ENCODE results near the gene EEA1.
A peak's percentile ranks its signal among the peaks of the same experiment; 100 is the strongest.

The EEA1 gene

DNA sequence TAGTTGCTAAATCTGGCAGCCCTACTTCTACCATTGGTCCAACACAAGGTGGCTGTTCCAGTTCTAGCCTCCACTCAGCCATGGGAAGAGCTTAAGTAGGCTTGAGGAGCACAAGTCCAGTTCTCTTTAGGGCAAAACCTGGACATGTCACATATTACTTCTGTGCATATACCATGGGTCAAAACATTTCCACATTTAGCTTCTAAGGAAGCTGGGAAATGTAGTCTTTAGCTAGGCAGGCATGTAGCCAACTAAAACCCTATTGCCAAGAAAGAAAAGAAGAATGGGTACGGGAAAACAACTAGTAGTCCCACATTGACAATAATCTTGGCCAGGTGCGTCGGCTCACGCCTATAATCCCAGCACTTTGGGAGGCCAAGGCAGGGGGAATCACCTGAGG is 20.9 kb upstream of the EEA1 start:
- no peak overlapping the region for H3K27ac Mint-ChIP-seq
- no peak overlapping the region for H3K4me3 Mint-ChIP-seq
- no peaks in the 10 kb centered on the region for H3K4me1 Mint-ChIP-seq (ENCODE audit: low read depth)
- DNase-seq (ENCODE audit: low spot score): no peak
- H3K36me3 Mint-ChIP-seq (ENCODE audit: low read depth): no peaks in the 10 kb centered on the region
- H3K27me3 Mint-ChIP-seq (ENCODE audit: low read depth): peaks cover 8% of the 10 kb centered on the region
- peaks cover 10% of the 10 kb centered on the region for H3K9me3 Mint-ChIP-seq

DNA sequence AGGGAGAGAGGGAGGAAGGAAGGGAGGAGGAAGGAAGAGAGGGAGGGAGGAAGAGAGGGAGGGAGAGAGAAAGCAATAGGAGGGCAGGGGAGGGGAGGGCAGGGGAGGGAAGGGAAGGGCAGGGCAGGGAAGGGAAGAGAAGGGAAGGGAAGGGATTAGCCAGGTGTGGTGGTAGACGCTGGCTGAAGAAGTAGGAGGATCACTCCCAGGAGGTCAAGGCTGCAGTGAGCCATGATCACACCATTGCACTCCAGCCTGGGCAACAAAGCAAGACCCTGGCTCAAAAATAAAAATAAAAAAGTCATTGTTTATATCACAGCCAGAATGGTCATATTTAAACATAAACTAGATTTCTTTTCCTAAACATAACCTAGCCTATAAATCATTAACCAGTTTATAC is 20.4 kb upstream of the EEA1 start:
- Mint-ChIP-seq H3K27me3 (ENCODE audit: low read depth) (peaks cover 8% of the 10 kb centered on the region), H3K27ac (no peak overlapping the region), H3K4me1 (ENCODE audit: low read depth) (no peaks in the 10 kb centered on the region), H3K4me3 (no peak overlapping the region), H3K9me3 (peaks cover 8% of the 10 kb centered on the region), H3K36me3 (ENCODE audit: low read depth) (no peaks in the 10 kb centered on the region)
- DNase-seq (ENCODE audit: low spot score): no peak

DNA sequence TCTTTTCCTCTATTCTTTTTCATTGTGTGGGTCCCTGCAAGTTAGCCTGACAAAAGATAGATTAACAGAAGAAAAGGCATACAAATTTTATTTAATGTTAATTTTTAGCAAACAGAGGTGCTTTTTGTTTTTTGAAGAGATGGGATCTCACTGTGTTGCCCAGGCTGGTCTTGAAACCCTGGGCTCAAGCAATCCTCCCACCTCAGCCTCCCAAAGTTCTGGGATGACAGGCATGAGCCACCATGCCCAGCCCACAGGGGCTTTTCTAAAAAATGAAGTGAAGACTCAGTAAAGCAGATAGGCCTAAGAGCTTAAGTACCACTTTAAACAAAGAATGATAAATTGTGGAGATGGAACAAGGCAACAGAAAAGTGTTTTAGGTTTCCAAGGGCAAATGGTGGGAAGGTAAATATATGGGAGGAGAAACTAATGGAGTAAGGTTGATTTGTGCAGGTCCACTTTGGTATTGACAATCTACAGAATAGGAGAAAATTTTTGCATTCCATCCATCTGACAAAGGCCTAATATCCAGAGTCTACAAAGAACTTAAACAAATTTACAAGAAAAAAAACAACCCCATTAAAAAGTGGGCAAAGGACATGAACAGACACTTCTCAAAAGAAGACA is 18.6 kb upstream of the EEA1 start:
- Mint-ChIP-seq H3K27ac (no peak overlapping the region), H3K36me3 (ENCODE audit: low read depth) (no peaks in the 10 kb centered on the region), H3K27me3 (ENCODE audit: low read depth) (peaks cover 8% of the 10 kb centered on the region), H3K4me1 (ENCODE audit: low read depth) (no peaks in the 10 kb centered on the region), H3K4me3 (no peak overlapping the region), H3K9me3 (no peaks in the 10 kb centered on the region)
- no peak for DNase-seq (ENCODE audit: low spot score)

DNA sequence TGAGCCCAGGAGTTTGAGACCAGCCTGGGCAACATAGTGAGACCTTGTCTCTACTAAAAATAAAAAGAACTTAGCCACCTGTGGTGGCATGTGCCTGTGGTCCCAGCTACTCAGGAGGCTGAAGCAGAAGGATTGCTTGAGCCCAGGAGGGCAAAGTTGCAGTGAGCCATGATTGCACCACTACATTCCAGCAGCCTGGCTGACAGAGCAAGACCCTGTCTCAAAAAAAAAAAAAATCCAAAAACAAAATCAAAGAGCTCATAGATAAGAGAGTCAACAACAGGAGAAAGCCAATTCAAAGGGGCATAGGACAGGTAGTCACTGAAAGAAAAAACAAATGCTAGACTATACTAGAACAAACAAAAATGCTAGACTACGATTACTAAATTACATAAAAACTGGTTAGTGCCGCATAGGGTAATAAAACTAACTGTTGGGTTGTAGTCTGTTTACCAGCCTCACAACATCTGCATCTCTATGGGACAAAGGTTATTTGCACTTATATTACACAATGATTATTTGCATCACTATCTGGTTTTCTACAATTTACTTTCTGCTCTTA is 16.6 kb upstream of the EEA1 start:
- Mint-ChIP-seq H3K4me1 (ENCODE audit: low read depth) (no peaks in the 10 kb centered on the region), H3K4me3 (no peak overlapping the region), H3K36me3 (ENCODE audit: low read depth) (no peaks in the 10 kb centered on the region), H3K9me3 (no peaks in the 10 kb centered on the region), H3K27me3 (ENCODE audit: low read depth) (peaks cover 8% of the 10 kb centered on the region), H3K27ac (no peak overlapping the region)
- no peak for DNase-seq (ENCODE audit: low spot score)

DNA sequence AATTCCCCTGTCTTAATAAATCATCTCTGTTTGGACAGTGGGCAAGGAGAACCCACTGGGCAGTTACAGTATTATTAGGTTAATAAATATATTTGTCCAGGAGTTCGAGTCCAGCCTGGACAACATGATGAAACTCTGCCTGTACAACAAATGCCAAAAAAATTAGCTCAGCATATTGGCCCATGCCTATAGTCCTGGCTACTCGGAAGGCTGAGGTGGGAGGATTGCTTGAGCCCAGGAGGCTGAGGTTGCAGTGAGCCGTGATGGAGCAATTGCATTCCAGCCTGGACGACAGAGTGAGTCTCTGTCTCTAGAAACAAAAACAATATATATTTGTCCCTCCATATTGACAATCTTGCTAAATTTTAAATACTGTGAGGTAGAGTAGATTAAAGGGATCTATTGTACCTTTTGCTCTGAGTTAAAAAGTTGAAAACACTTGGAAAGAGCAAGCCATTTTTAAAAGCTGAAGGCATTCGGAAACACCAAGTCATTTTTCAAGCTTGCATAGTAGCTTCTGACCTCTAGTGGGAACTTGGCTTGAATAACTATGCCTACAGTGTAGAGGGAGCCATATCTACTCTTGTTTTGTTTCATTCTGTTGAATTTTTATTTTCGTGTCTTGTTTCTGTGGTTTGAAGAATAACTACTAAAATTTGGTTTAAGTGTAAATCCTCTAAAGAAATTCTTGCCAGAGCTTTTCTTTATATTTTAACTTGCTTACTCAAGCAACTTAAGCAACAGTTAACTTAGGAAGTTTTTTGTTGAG is 14.6 kb upstream of the EEA1 start:
- H3K27me3 Mint-ChIP-seq (ENCODE audit: low read depth): peaks cover 4% of the 10 kb centered on the region
- H3K4me3 Mint-ChIP-seq: no peak overlapping the region
- H3K27ac Mint-ChIP-seq: no peak overlapping the region
- H3K9me3 Mint-ChIP-seq: no peaks in the 10 kb centered on the region
- H3K36me3 Mint-ChIP-seq (ENCODE audit: low read depth): no peaks in the 10 kb centered on the region
- no peak for DNase-seq (ENCODE audit: low spot score)
- H3K4me1 Mint-ChIP-seq (ENCODE audit: low read depth): no peaks in the 10 kb centered on the region

DNA sequence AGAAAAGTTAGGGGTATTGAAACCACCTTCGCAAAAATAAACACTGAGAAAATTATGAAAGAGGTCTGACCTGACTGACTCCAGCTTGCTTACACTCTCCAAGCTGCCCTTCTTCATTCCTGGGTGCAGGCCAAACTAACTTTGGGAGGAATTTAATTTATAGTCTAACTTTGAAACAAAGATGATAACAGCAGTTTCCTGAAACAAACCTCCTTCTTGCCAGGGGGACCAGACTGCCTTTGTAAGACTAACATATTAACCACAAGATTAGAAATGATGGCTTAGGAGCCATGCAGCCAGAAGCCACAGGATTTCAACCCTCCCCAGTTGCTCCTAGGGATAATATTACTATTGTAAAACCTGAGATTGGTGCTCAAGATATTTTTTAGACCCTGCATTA is 13.8 kb upstream of the EEA1 start:
- Mint-ChIP-seq H3K4me1 (ENCODE audit: low read depth) (no peaks in the 10 kb centered on the region), H3K4me3 (no peak overlapping the region), H3K36me3 (ENCODE audit: low read depth) (no peaks in the 10 kb centered on the region), H3K27me3 (ENCODE audit: low read depth) (peaks cover 4% of the 10 kb centered on the region), H3K27ac (no peak overlapping the region), H3K9me3 (no peaks in the 10 kb centered on the region)
- no peak for DNase-seq (ENCODE audit: low spot score)

DNA sequence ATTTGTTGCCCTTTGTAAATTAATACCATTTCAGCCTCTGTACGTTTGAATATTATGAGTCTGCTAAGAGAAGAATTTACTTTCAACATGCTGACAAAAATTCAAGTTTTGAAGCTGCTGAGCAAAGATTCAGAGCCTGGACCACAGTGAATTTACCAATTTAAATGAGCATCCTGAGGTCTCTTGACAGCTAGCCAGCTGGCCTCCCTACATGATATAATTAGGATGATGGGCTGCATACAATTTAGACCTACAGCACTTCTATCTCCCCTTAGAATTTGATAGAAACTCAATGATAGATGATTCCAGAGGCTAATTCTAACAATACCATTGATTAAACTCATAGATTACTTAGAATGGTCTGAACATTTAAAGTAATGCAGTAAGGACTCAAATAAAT is 10.0 kb upstream of the EEA1 start:
- DNase-seq (ENCODE audit: low spot score): no peak
- peaks cover 1% of the 10 kb centered on the region for H3K4me1 Mint-ChIP-seq (ENCODE audit: low read depth)
- H3K4me3 Mint-ChIP-seq: no peak overlapping the region
- H3K36me3 Mint-ChIP-seq (ENCODE audit: low read depth): no peaks in the 10 kb centered on the region
- no peaks in the 10 kb centered on the region for H3K27me3 Mint-ChIP-seq (ENCODE audit: low read depth)
- H3K27ac Mint-ChIP-seq: no peak overlapping the region
- H3K9me3 Mint-ChIP-seq: no peaks in the 10 kb centered on the region

DNA sequence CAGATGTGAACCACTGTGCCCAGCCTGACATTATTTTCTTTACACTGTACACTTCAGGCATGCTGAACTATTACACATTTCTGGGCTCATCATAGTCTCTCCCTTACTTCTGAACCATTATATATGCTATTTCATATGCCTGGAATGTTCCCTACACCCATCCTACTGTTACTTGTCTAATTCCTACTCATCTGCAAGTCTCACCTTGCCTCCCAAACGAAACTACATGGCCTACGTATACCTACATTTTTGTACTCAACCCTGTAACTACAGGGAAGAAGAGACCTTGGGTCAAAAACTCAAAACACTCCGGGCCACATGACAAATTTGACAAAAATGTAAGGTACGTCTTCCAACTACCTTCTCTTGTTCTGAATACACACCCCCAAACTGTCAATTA is 9.5 kb upstream of the EEA1 start:
- H3K9me3 Mint-ChIP-seq: no peaks in the 10 kb centered on the region
- no peak overlapping the region for H3K4me3 Mint-ChIP-seq
- no peak for DNase-seq (ENCODE audit: low spot score)
- no peaks in the 10 kb centered on the region for H3K36me3 Mint-ChIP-seq (ENCODE audit: low read depth)
- peaks cover 1% of the 10 kb centered on the region for H3K4me1 Mint-ChIP-seq (ENCODE audit: low read depth)
- H3K27ac Mint-ChIP-seq: no peak overlapping the region
- H3K27me3 Mint-ChIP-seq (ENCODE audit: low read depth): no peaks in the 10 kb centered on the region

DNA sequence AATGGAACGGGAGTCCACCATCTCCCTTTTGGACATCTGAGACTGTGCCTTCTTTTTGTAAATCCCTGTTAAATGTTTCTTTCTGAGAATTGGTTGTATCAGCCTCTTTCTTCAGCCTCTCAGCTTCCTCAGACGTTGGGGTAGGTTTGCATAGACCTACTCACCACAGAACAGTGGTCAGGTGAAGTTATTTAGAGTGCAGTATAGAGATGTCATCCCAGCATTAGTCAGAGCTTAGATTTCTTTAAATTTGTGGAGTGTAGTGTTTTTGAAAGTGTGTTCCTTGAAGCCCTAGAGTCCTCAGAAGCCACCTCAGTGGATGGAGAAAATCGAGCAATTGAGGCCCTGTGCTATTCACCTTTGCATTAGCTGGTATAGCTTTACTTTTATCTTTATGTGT is 8.9 kb upstream of the EEA1 start:
- Mint-ChIP-seq H3K4me1 (ENCODE audit: low read depth) (peaks cover 1% of the 10 kb centered on the region), H3K4me3 (no peak overlapping the region), H3K9me3 (no peaks in the 10 kb centered on the region), H3K36me3 (ENCODE audit: low read depth) (no peaks in the 10 kb centered on the region), H3K27me3 (ENCODE audit: low read depth) (no peaks in the 10 kb centered on the region), H3K27ac (no peak overlapping the region)
- no peak for DNase-seq (ENCODE audit: low spot score)

DNA sequence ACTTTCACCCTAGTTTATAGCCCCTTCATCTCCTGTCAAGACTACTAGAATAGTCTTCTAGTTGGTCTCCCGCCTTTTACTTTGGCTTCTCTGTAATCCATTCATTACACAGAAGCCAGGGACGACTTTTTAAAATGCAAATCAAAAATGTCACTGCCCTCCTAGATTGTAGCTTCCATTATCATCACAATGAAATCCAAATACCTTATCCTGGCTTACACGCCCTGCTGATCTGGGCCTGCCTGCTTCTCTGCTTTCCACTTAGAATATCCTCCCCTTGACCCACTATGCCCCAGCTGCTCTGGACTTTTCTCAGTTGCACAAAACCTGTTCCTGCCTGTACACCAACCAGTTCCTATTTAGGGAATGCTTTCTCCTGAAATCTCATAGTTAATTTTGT is 4.5 kb upstream of the EEA1 start:
- no peaks in the 10 kb centered on the region for H3K27me3 Mint-ChIP-seq (ENCODE audit: low read depth)
- H3K27ac Mint-ChIP-seq: no peak overlapping the region
- DNase-seq (ENCODE audit: low spot score): no peak
- no peak overlapping the region for H3K4me3 Mint-ChIP-seq
- peaks cover 7% of the 10 kb centered on the region for H3K4me1 Mint-ChIP-seq (ENCODE audit: low read depth)
- H3K36me3 Mint-ChIP-seq (ENCODE audit: low read depth): no peaks in the 10 kb centered on the region
- no peaks in the 10 kb centered on the region for H3K9me3 Mint-ChIP-seq

DNA sequence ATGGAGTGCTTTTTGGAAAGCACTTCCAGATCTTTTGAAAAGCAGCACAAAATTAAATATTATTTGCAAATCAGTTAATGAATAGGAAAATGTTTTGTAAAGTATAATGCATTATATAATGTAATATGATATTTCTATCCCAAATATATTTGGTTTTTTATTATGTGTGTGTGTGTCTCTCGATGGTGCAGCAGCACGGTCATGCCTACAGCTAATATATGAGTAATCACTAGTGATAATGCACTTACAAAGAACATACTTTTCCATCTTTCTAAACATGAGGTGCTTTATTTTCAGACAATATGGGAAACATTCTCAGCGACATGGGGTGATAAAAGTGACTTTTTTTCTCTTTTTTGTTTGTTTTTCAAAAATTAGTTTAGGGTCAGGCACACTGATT is 1.3 kb upstream of the EEA1 start:
- Mint-ChIP-seq H3K4me1 (ENCODE audit: low read depth) (peaks cover 25% of the 10 kb centered on the region), H3K27me3 (ENCODE audit: low read depth) (no peaks in the 10 kb centered on the region), H3K9me3 (no peaks in the 10 kb centered on the region), H3K4me3 (peak overlapping the region; percentile 88), H3K27ac (no peak overlapping the region), H3K36me3 (ENCODE audit: low read depth) (peaks cover 4% of the 10 kb centered on the region)
- DNase-seq (ENCODE audit: low spot score): no peak

DNA sequence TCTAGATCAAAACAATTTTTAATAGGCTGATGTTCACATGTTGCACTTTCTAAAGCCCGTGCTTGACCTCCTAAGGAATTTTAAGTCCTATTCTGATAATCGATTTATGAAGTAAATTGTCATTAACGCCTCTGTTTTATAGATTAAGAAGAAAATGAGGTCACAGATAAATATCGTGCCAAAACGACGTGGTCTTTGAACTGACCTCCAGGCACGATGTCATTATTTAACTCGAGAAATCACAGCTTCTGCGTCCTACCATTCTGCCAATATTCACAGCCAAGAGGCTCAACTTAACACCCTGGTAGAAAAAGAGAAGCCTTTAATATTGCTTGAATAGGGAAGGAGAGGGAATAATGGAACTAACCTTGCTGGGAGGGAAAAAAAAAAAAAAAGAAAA is 888 bp upstream of the EEA1 start:
- Mint-ChIP-seq H3K36me3 (ENCODE audit: low read depth) (peaks cover 4% of the 10 kb centered on the region), H3K9me3 (no peaks in the 10 kb centered on the region), H3K27me3 (ENCODE audit: low read depth) (no peaks in the 10 kb centered on the region), H3K4me3 (peak overlapping the region; percentile 88), H3K27ac (peak overlapping the region; percentile 94), H3K4me1 (ENCODE audit: low read depth) (peaks cover 24% of the 10 kb centered on the region)
- DNase-seq (ENCODE audit: low spot score): no peak

DNA sequence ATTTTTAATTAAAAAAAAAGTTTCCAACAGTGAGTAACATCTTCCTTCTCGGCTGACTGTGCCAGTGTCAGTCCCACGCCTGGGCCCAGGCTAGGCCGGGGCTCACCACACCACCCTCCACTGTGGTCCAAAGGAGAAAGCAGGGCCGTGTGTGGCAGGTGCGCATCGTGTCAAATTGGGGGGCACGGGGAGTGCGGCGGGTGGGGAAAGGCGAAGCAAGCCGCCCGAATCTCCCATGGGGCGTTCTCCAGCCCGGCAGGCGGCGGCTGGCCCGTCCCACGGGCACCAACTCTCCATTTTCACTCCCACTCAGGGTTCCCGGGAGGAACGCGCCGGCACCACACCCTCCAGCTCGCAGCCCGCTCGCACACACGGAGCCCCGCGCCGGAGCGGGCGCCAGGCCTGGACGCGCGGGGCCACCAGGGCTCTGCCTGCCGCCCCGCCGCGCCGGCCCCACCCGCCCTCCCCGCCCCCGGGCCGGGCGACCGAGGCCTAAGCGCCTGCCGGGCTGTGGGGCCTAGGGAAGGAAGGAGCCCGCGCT is 604 bp downstream of the EEA1 start:
- peak; percentile 67 for DNase-seq (ENCODE audit: low spot score)
- H3K4me3 Mint-ChIP-seq: peak overlapping the region; percentile 81
- H3K4me1 Mint-ChIP-seq (ENCODE audit: low read depth): peaks cover 27% of the 10 kb centered on the region
- H3K27ac Mint-ChIP-seq: peak overlapping the region; percentile 94
- H3K36me3 Mint-ChIP-seq (ENCODE audit: low read depth): peaks cover 6% of the 10 kb centered on the region
- no peaks in the 10 kb centered on the region for H3K9me3 Mint-ChIP-seq
- H3K27me3 Mint-ChIP-seq (ENCODE audit: low read depth): no peaks in the 10 kb centered on the region

DNA sequence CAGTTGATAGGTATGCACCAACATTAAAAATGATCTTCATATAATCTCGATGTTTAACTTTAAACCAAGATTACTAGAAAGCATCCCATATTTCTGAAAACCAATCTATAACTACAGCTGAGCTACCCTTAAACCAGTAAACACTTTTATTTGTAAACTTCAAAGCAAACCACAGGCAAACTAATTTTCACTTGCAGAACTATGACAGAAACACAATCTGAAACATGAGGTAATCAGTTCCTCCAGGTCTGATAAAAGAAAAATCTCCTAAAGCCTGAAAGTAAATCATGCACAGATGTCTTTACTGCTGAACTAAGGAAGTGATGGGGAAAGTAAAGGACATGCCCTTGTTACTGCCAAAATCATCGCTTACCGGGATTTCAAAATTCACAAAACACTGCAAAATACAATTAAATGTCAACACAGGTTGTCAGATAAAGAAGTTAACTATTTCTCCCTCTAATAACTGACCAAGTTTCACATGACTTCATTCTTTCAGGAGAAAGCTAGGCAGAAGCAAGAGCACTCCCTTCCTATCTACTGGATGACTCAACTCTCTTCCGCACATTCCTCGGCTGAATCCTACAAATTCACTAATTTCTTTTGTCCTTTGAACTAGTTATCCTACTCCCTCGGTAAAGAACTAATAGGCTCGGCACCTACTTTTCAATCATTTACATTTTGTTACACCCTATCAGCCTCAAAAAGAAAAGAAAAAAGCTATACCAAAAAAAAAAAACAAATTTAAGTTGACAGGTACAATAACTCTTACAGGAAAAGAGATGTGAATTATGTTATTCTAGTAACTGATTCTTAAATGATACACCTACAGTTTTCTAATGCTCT is 1.4 kb downstream of the EEA1 start:
- Mint-ChIP-seq H3K27ac (peak overlapping the region; percentile 87), H3K36me3 (ENCODE audit: low read depth) (peaks cover 9% of the 10 kb centered on the region), H3K9me3 (no peaks in the 10 kb centered on the region), H3K27me3 (ENCODE audit: low read depth) (no peaks in the 10 kb centered on the region), H3K4me1 (ENCODE audit: low read depth) (peaks cover 30% of the 10 kb centered on the region), H3K4me3 (peak overlapping the region; percentile 81)
- no peak for DNase-seq (ENCODE audit: low spot score)

All from T-helper 2 cell treated with Interferon-gamma antibody and Interleukin-4, amounts not matched to agents 5 μg/mL and 100 μg/mL, for 36 hours (primary cell).